Endothelial cell of umbilical vein (primary cell): ENCODE data around the gene DNAJC30. TPM values are rescaled to one million over a fixed set of nuclear protein-coding genes. Genes with fewer than 3 reads are reported as not detected.
"Not testable (repeated sequence)": the region's sequence is repeated elsewhere in the genome, so short reads cannot be mapped to it uniquely, and the experiment has no call there.

Experiments
- BruUV-seq: library from RNA; stranded (reverse); fragments of 400-500 nt; replicated peaks from 2 replicates; lab custom pipeline; 2021; lab: Mats Ljungman, UMichigan
- CTCF ChIA-PET: fragments of 300-600, 350-600 bp; sonication (Branson Sonifier 250); formaldehyde crosslinking; loops from one replicate; lab custom pipeline; 2021; ENCODE audit warnings: antibody characterized with exemption, inconsistent platforms; lab: Charles Lee
- POLR2A ChIA-PET: fragments of 300-600, 350-600 bp; sonication (Branson Sonifier 250); formaldehyde crosslinking; loops from one replicate; lab custom pipeline; 2021; ENCODE audit warnings: antibody characterized with exemption, inconsistent platforms; lab: Charles Lee
- DNase-seq: peaks from one replicate; pipeline ENCODE4 v3.0.0-alpha.2; 2011; ENCODE audit warnings: low read depth, low spot score
- FAIRE-seq: peaks from 2 replicates; lab custom pipeline; 2011; peaks lifted over from hg19 to GRCh38; lab: Jason Lieb, UNC
- H2AFZ ChIP-seq: 2 replicates; pipeline ENCODE4 v1.6.0; 2012; ENCODE audit warnings: low read depth, low read length, control low read depth, inconsistent platforms
- H3K27ac ChIP-seq: 2 replicates; pipeline ENCODE4 v1.5.1; 2011; ENCODE audit warnings: low read depth, mild to moderate bottlenecking, control low read depth, low read length, moderate library complexity; ENCODE audit not compliant: insufficient read depth
- H3K27me3 ChIP-seq, 2 experiments: 2 replicates each; pipeline versions ENCODE4 v1.6.0 to v1.6.1; 2011; ENCODE audit warnings: low read length in 2 of 2, mixed read lengths in 1 of 2; ENCODE audit not compliant: control insufficient read depth in 2 of 2, insufficient read depth in 2 of 2
- H3K36me3 ChIP-seq, 2 experiments: 2 replicates in 1 of 2; 3 replicates in 1 of 2; pipeline ENCODE4 v1.5.1; 2011; ENCODE audit warnings: low read length in 2 of 2, mild to moderate bottlenecking in 1 of 2, moderate library complexity in 1 of 2; ENCODE audit not compliant: control insufficient read depth in 2 of 2, insufficient read depth in 2 of 2; ENCODE audit errors: extremely low read depth in 1 of 2
- H3K4me1 ChIP-seq: 3 replicates; pipeline ENCODE4 v1.5.1; 2011; ENCODE audit warnings: mild to moderate bottlenecking, low read length; ENCODE audit not compliant: control insufficient read depth, insufficient read depth; ENCODE audit errors: extremely low read depth
- H3K4me2 ChIP-seq: 2 replicates; pipeline ENCODE4 v1.6.1; 2011; ENCODE audit warnings: low read length, control low read depth, mixed read lengths; ENCODE audit not compliant: insufficient read depth
- H3K4me3 ChIP-seq, 3 experiments: fragments of 200-600 bp in 1 of 3; sonication (generic), shearing (Covaris generic) in 1 of 3; replicated peaks in 1 of 3; 2 replicates each; pipeline ENCODE4 v1.5.1; 2011 to 2016; ENCODE audit warnings: control low read depth in 3 of 3, low read length in 3 of 3, mild to moderate bottlenecking in 2 of 3, inconsistent platforms in 1 of 3, low read depth in 1 of 3, moderate library complexity in 1 of 3; ENCODE audit not compliant: insufficient read depth in 1 of 3
- H3K79me2 ChIP-seq: 2 replicates; pipeline ENCODE4 v1.6.0; 2012; ENCODE audit warnings: low read length, inconsistent platforms; ENCODE audit not compliant: control insufficient read depth, insufficient read depth
- H3K9ac ChIP-seq: replicated peaks from 2 replicates; pipeline ENCODE3; 2011; ENCODE audit warnings: low read length, control low read depth; ENCODE audit not compliant: insufficient read depth; ENCODE audit errors: extremely low read depth
- H3K9me1 ChIP-seq: replicated peaks from 3 replicates; pipeline ENCODE4 v1.6.0; 2011; ENCODE audit warnings: mild to moderate bottlenecking, low read length; ENCODE audit not compliant: control insufficient read depth, insufficient read depth; ENCODE audit errors: extremely low read depth
- H3K9me3 ChIP-seq: replicated peaks from 2 replicates; pipeline ENCODE4 v1.5.1; 2012; ENCODE audit warnings: low read length, inconsistent platforms; ENCODE audit not compliant: control insufficient read depth, insufficient read depth
- H4K20me1 ChIP-seq: replicated peaks from 2 replicates; pipeline ENCODE3; 2011; ENCODE audit warnings: mild to moderate bottlenecking, low read length; ENCODE audit not compliant: control insufficient read depth, insufficient read depth; ENCODE audit errors: extremely low read depth
- EZH2 ChIP-seq: IDR thresholded peaks from 2 replicates; pipeline ENCODE4 v1.6.1; 2012; ENCODE audit warnings: borderline replicate concordance, low read depth, mild to moderate bottlenecking, moderate library complexity, low read length, inconsistent platforms; ENCODE audit not compliant: severe bottlenecking
- FOS ChIP-seq: IDR thresholded peaks from 2 replicates; pipeline ENCODE4 v1.6.1; 2011; ENCODE audit warnings: mild to moderate bottlenecking, low read length, moderate library complexity, borderline replicate concordance; ENCODE audit not compliant: insufficient read depth
- GATA2 ChIP-seq: IDR thresholded peaks from 2 replicates; pipeline ENCODE4 v1.7.0; 2011; ENCODE audit warnings: low read depth, mild to moderate bottlenecking, moderate library complexity, mixed read lengths, low read length; ENCODE audit not compliant: insufficient read length, insufficient read depth
- JUN ChIP-seq: IDR thresholded peaks from 2 replicates; pipeline ENCODE4 v1.6.1; 2011; ENCODE audit warnings: borderline replicate concordance, low read depth; ENCODE audit not compliant: insufficient read length, insufficient read depth
- POLR2AphosphoS5 ChIP-seq: IDR thresholded peaks from 2 replicates; pipeline ENCODE4 v1.6.1; 2012; ENCODE audit warnings: low read depth, mild to moderate bottlenecking, control low read depth, low read length, moderate library complexity; ENCODE audit not compliant: insufficient read depth
- dilution Hi-C: fragments of 300-500 bp; cut with MboI; formaldehyde crosslinking; loops from one replicate; pipeline ENCODE4 v1.15.0; 2019; ENCODE audit warnings: low sequenced_read_pairs; ENCODE audit not compliant: extremely low pct_ligation_motif_present
- intact Hi-C: fragments of 100-400 bp; cut with micrococcal nuclease; formaldehyde crosslinking; loops from one replicate; pipeline ENCODE4 v1.10.0; 2022
- polyA plus RNA-seq, 4 experiments: library from polyadenylated mRNA; depleted of rRNA in 3 of 4; stranded (reverse) in 3 of 4; unstranded in 1 of 4; fragments of >200 nt; gene quantifications; 2 replicates each; pipeline versions ENCODE4 v1.2.1 to v1.2.3, GENCODE V29; 2011 to 2012; ENCODE audit warnings: missing spikeins in 1 of 4
- total RNA-seq: library from RNA; stranded (reverse); gene quantifications from 2 replicates; pipeline ENCODE4 v1.2.3, GENCODE V29; 2021

The DNAJC30 gene
- total and polyA plus RNA-seq, 2 donors (not counting 3 experiments of a cell fraction or from before 2014, with no cell fraction given) = 10.6 to 11.9 TPM

GRCh38 chr7:73715648-73716317 lies 32.5 kb upstream of the DNAJC30 start:
- Histone ChIP-seq H3K9me1 (no peaks in the 10 kb centered on the region), H3K4me1 (peaks cover 35% of the 10 kb centered on the region), H2AFZ (no peak overlapping the region), H3K36me3 (no peaks in the 10 kb centered on the region), H3K4me3 (no peak overlapping the region), H3K79me2 (peaks cover 64% of the 10 kb centered on the region), H3K27me3 (no peaks in the 10 kb centered on the region), H3K9ac (peak overlapping the region; percentile 39), H4K20me1 (no peaks in the 10 kb centered on the region), H3K9me3 (no peaks in the 10 kb centered on the region), H3K4me2 (peak overlapping the region; percentile 12), H3K27ac (peak overlapping the region; percentile 75)
- peak; percentile 98 for FAIRE-seq
- ChIA-PET POLR2A (interaction anchor here (0.6 to 0.9 kb wide), 2 partner anchors 108 to 188 kb away, joined by 3 read pairs; no protein-coding TSS in a partner anchor), CTCF (interaction anchor here (1.0 to 3.4 kb wide), 7 partner anchors 8 to 109 kb away, joined by 3 to 26 read pairs (median 4); no protein-coding TSS in a partner anchor)
- dilution Hi-C loops (no loop called here), intact Hi-C loops (no loop called here)
- BruUV-seq = no TSS peak
- TF ChIP-seq POLR2AphosphoS5 (peak; percentile 87), EZH2 (no peak), JUN (peak; percentile 65), GATA2 (peak; percentile 73), FOS (peak; percentile 97)
- peak; percentile 95 for DNase-seq

GRCh38 chr7:73713319-73713718 lies 30.1 kb upstream of the DNAJC30 start:
- H3K9me1 ChIP-seq, H3K9ac ChIP-seq, H3K4me2 ChIP-seq, H3K27me3 ChIP-seq, H3K27ac ChIP-seq, FAIRE-seq, H3K9me3 ChIP-seq, dilution Hi-C loops, H4K20me1 ChIP-seq, BruUV-seq, H3K4me3 ChIP-seq, DNase-seq, H3K36me3 ChIP-seq, POLR2A ChIA-PET, intact Hi-C loops, H2AFZ ChIP-seq: not testable (repeated sequence)
- CTCF ChIA-PET = interaction anchor here (1.0 to 1.1 kb wide), 2 partner anchors 12 to 106 kb away, joined by 3 to 6 read pairs; no protein-coding TSS in a partner anchor
- Histone ChIP-seq H3K4me1 (peaks cover 29% of the 10 kb centered on the region), H3K79me2 (peaks cover 76% of the 10 kb centered on the region)
